Activated CD4-positive, alpha-beta memory T cell treated with anti-CD3 and anti-CD28 coated beads, Interleukin-2, amount 10 ng/mL, durations not matched to agents 7 days and 5 days (primary cell): ENCODE data around the gene PCSK4. TPM values are rescaled to one million over a fixed set of nuclear protein-coding genes. Genes with fewer than 3 reads are reported as not detected.

Source experiments
- CTCF ChIA-PET: fragments of 350-600 bp; sonication (Branson Sonifier 250); formaldehyde crosslinking; loops from one replicate; lab custom pipeline; 2021; ENCODE audit warnings: antibody characterized with exemption, inconsistent platforms; lab: Charles Lee
- POLR2A ChIA-PET: fragments of 350-600 bp; sonication (Branson Sonifier 250); formaldehyde crosslinking; loops from one replicate; lab custom pipeline; 2021; ENCODE audit warnings: antibody characterized with exemption; lab: Charles Lee
- DNase-seq: peaks from one replicate; pipeline ENCODE4 v3.0.0-alpha.2; 2020
- H3K27ac Mint-ChIP-seq: one replicate; pipeline ENCODE4 v1.8.0; 2021; ENCODE audit warnings: mild to moderate bottlenecking, mixed read lengths
- H3K27me3 Mint-ChIP-seq: one replicate; pipeline ENCODE4 v1.8.0; 2021; ENCODE audit warnings: mixed read lengths
- H3K36me3 Mint-ChIP-seq: one replicate; pipeline ENCODE4 v1.8.0; 2021; ENCODE audit warnings: low read depth, mixed read lengths
- H3K4me1 Mint-ChIP-seq: one replicate; pipeline ENCODE4 v1.8.0; 2021; ENCODE audit warnings: mixed read lengths
- H3K4me3 Mint-ChIP-seq: one replicate; pipeline ENCODE4 v1.8.0; 2021; ENCODE audit warnings: mild to moderate bottlenecking, mixed read lengths
- H3K9me3 Mint-ChIP-seq: one replicate; pipeline ENCODE4 v1.8.0; 2021; ENCODE audit warnings: mixed read lengths
- total RNA-seq, 2 experiments: library from RNA; stranded (reverse); gene quantifications; one replicate each; pipeline ENCODE4 v1.2.3, GENCODE V29; 2021

PCSK4 gene
- total RNA-seq, 2 experiments from 2014 or later, result 2.5 to 3.6 TPM

GRCh38 chr19:1455336-1456120 is 34.6 kb downstream of the PCSK4 start:
- Mint-ChIP-seq H3K9me3 (no peaks in the 10 kb centered on the region), H3K27ac (no peak overlapping the region), H3K4me1 (peaks cover 14% of the 10 kb centered on the region), H3K36me3 (no peaks in the 10 kb centered on the region), H3K27me3 (peaks cover 55% of the 10 kb centered on the region), H3K4me3 (no peak overlapping the region)
- peak; percentile 72 for DNase-seq
- POLR2A ChIA-PET, result interaction anchor here (0.6 to 1.6 kb wide), 4 partner anchors 10 to 18 kb away, joined by 3 to 7 read pairs (median 4); no protein-coding TSS in a partner anchor
- CTCF ChIA-PET, result interaction anchor here (1.4 to 1.7 kb wide), 3 partner anchors 10 to 211 kb away, joined by 4 to 6 read pairs (median 4); no protein-coding TSS in a partner anchor

GRCh38 chr19:1455002-1455335 is 35.2 kb downstream of the PCSK4 start:
- no peak overlapping the region for H3K4me3 Mint-ChIP-seq
- POLR2A ChIA-PET, result interaction anchor here (0.6 to 1.6 kb wide), 3 partner anchors 11 to 18 kb away, joined by 3 to 7 read pairs (median 5); no protein-coding TSS in a partner anchor
- H3K4me1 Mint-ChIP-seq, result peaks cover 17% of the 10 kb centered on the region
- no peaks in the 10 kb centered on the region for H3K36me3 Mint-ChIP-seq
- H3K27ac Mint-ChIP-seq, result no peak overlapping the region
- no peak for DNase-seq
- peaks cover 59% of the 10 kb centered on the region for H3K27me3 Mint-ChIP-seq
- CTCF ChIA-PET, result interaction anchor here (1.4 to 1.7 kb wide), 3 partner anchors 9 to 210 kb away, joined by 4 to 6 read pairs (median 4); no protein-coding TSS in a partner anchor
- no peaks in the 10 kb centered on the region for H3K9me3 Mint-ChIP-seq

DNA sequence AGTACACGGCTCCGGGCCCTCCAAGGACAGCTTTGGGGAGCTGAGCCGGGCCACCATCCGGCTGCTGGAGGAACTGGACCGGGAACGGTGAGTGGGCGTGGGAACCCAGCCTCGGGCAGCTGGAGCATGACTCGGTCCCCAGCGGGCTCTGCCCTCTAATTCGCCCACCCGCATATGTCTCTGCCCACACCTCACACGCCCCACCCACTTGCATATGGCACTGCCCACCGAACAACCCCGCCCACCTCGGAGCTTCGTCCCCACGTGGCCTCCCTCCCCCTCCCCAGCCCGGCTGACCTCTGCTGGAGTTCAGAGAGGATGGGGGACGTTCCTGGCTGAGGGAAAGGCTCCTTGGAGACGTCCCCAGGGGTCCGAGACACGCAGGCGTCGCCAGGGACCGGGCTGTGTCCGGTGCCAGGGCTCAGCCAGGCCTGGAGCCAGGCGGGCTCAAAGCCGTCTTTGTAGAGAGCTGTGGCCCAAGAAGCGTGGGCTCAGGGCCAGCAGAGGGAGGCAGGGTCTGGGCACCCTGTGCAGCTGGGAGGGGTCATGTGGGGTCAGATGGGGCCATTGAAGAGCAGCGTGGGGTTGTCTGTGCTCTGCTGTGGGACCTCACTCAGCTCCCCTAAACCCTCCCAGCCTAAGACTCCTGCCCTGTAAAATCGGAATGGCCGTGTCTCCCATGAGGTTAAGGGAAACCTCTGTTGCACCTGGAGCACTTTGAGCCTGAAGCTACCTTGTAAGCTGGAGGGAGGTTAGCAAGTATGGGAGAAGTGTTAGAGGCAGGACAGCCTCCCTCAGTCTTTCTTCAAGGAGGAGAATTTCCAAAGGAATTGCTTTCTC is 36.4 kb downstream of the PCSK4 start:
- Mint-ChIP-seq H3K36me3 (no peaks in the 10 kb centered on the region), H3K4me3 (no peak overlapping the region), H3K27me3 (peaks cover 59% of the 10 kb centered on the region), H3K27ac (no peak overlapping the region), H3K9me3 (no peaks in the 10 kb centered on the region), H3K4me1 (peaks cover 21% of the 10 kb centered on the region)
- CTCF ChIA-PET, result interaction anchor here (1.5 to 1.7 kb wide), 2 partner anchors 15 to 209 kb away, joined by 4 to 6 read pairs; no protein-coding TSS in a partner anchor
- DNase-seq, result no peak
- POLR2A ChIA-PET, result no interaction called here

DNA sequence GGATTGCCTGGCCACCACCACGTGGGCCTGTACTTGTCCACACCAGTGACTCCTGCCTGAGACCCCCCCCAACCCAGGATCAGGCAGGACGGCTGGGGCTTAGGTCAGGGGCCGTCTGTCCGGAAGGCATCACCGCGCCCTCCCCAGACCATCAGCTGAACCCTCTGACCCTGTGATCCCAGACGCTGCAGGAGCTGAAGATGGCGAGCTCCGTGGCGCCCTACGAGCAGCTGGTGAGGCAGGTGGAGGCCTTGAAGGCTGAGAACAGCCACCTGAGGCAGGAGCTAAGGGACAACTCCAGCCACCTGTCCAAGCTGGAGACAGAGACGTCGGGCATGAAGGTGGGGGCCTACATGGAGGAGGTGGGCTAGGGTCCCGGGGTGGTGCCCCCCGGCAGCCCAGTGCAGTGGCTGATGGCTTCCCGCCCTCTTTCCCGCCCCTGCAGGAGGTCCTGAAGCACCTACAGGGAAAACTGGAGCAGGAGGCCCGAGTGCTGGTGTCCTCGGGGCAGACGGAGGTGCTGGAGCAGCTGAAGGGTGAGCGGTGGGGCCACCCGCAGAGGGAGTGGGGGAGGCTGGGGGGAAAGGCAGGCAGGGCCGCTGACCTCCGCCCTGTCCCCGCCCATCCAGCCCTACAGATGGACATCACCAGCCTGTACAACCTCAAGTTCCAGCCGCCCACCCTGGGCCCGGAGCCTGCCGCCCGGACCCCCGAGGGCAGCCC is 37.2 kb downstream of the PCSK4 start:
- Mint-ChIP-seq H3K4me3 (no peak overlapping the region), H3K4me1 (peaks cover 21% of the 10 kb centered on the region), H3K36me3 (no peaks in the 10 kb centered on the region), H3K27me3 (peaks cover 58% of the 10 kb centered on the region), H3K27ac (no peak overlapping the region), H3K9me3 (no peaks in the 10 kb centered on the region)
- ChIA-PET CTCF (no interaction called here), POLR2A (no interaction called here)
- DNase-seq, result no peak

- POLR2A ChIA-PET, result no interaction called here
- H3K9me3 Mint-ChIP-seq, result no peaks in the 10 kb centered on the region
- no peak overlapping the region for H3K27ac Mint-ChIP-seq
- no peak overlapping the region for H3K4me3 Mint-ChIP-seq
- H3K27me3 Mint-ChIP-seq, result peaks cover 60% of the 10 kb centered on the region
- DNase-seq, result no peak
- H3K36me3 Mint-ChIP-seq, result no peaks in the 10 kb centered on the region
- H3K4me1 Mint-ChIP-seq, result peaks cover 25% of the 10 kb centered on the region
- CTCF ChIA-PET, result no interaction called here
Observed at GRCh38 chr19:1451916-1452801, 38.0 kb downstream of the PCSK4 start.

DNA sequence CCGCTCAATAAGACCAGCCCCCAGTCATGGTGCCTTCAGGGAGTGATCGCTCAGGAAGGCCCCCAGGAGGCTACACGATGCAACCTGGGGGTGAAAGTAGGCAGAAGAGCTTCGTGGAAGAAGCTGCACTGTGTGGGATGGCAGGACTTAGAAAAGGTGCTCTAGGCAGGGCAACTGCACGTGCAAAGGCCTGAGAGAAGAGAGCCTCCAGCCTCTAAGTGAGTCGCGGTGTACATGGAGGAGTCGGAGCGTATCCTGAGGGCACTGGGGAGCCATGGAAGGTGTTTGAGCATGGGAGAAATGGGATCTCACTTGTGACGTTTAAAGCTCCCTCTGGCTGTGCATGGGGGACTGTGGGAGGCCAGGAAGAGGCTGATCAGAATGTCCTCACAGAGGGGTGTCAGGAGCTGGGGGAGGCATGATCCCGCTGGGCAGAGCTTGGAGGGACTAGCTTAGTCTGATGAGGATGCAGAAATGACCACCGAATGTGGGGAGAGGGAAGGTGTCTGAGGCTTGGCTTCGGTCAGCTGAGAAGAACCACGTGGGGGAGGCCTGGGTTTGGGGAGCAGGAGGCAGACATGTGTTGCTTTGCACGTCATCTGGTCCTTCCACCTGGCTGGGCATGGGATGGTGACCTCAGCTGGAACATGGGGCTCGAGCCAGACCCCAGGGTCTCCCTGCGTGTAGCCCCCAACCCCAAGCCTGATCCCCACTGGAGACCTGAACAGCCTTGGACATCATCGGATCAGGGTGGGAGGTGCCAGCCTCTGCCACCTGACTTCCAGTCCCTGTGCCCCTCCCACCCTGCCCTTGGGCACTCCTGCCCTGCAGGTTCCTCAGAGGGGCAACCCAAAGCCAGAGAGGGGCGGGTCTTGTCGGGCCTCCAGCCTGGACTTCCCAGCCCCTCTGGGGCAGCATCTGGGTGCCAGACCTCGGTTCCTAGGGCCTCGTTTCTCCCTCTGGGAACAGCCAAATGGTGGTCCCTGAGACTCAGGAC is 39.1 kb downstream of the PCSK4 start:
- Mint-ChIP-seq H3K27me3 (peaks cover 62% of the 10 kb centered on the region), H3K4me3 (no peak overlapping the region), H3K27ac (no peak overlapping the region), H3K36me3 (no peaks in the 10 kb centered on the region), H3K4me1 (peaks cover 25% of the 10 kb centered on the region), H3K9me3 (no peaks in the 10 kb centered on the region)
- DNase-seq, result no peak
- ChIA-PET POLR2A (interaction anchor here (1.0 to 1.4 kb wide), 2 partner anchors 17 to 38 kb away, joined by 3 read pairs; no protein-coding TSS in a partner anchor), CTCF (interaction anchor here (0.6 kb wide), 1 partner anchor 876 kb away, joined by 3 read pairs; no protein-coding TSS in a partner anchor)

DNA sequence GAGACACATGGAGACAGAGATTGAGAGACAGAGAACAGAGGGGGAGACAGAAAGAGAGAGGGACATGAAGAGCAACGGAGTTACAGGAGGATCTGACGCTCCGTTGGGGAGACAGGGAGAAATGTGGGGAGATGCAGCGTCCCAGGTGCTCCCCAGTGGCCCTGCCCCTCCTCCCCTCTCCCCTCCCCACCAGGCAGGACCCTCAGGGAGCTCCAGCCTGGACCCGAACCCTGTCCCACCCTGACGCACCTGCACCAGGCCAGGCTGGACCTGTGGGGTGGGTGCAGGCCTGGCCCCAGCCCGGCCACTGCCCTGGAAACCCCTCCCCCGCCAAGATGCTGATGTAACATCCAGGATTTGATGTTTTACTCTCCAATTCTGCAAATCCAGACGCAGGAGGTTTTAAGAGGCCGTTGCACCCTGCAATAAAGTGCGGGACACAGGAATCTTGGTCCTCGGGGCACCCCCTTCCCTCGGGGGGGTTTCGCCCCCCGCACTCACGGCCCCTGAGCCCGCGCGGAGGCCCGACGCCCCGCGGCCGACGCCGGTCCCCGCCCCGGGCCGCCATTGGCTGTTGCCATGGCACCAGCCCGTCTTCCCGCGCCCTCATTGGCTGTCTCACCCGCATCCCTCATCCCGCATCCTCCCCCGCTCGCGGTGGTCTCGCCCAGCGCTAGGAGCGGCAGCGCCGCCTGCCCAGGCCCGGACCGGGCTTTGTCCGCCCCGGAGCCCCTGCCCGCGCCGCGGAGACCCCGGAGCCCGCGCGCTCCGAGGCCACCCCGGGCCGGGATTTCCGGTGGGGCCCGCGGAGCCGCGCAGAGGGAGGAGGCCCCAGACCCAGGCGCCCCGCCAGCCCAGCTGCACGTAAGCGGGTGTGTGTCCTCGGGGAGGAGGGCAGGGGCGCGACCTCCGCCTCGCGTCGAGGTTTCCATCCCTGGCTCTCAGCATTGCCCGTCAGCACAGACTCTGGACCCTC is 40.4 kb downstream of the PCSK4 start, which contains the start of gene APC2:
Gene APC2, plus strand, starts transcription at position 655 of the 976 bp plus-strand sequence. CDS start 2,881 bp downstream, outside the sequence.
- Mint-ChIP-seq H3K4me1 (peaks cover 23% of the 10 kb centered on the region), H3K36me3 (no peaks in the 10 kb centered on the region), H3K27ac (no peak within 1 kb of the TSS), H3K4me3 (no peak within 1 kb of the TSS), H3K27me3 (peaks cover 55% of the 10 kb centered on the region), H3K9me3 (no peaks in the 10 kb centered on the region)
- CTCF ChIA-PET, result no interaction called here
- POLR2A ChIA-PET, result interaction anchor here (1.4 kb wide), 1 partner anchor 19 kb away, joined by 3 read pairs; no protein-coding TSS in a partner anchor
- DNase-seq, result peak; percentile 33

DNA sequence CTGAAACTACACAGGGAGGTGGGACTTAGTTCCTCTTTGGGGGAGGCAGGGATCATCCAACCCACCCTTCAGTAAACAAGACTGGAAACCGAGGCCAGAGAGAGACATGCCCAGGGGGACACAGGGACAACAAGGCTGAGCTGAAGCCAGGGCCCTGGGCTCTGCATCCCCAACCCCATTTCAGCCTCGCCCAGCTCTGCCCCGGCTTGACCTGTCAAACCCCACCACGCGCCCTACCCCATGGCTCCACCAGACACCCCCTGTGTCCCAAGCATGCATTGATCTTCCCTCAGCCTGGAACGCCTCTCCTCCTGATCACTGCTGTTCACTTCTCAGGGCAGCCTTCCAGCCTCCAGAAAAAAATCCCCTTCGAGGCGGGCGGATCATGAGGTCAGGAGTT is 42.2 kb downstream of the PCSK4 start:
- Mint-ChIP-seq H3K4me3 (no peak overlapping the region), H3K27me3 (peaks cover 47% of the 10 kb centered on the region), H3K9me3 (no peaks in the 10 kb centered on the region), H3K36me3 (peaks cover under 1% of the 10 kb centered on the region), H3K4me1 (peaks cover 26% of the 10 kb centered on the region), H3K27ac (no peak overlapping the region)
- ChIA-PET POLR2A (no interaction called here), CTCF (no interaction called here)
- no peak for DNase-seq

DNA sequence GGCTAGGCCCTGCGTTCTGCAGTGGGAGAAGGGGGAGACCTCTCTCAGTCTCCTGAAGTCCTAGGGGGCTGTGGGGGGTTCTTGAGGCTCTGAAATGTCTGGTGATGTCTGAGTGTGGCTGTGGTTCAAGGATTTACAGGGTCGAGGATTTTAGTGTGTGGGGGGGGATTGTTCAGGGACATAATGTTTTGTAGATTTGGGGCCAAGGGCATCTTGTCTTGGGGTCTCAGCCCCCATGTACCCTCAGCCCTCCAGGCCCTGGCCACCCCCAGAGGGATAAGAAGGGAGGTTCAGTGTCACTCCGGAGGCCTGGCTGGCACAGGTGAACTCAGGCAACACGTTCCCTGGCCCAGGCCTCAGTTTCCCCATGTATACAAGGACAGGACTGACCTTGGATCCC is 42.6 kb downstream of the PCSK4 start:
- Mint-ChIP-seq H3K4me3 (peak overlapping the region; percentile 30), H3K9me3 (no peaks in the 10 kb centered on the region), H3K36me3 (peaks cover 5% of the 10 kb centered on the region), H3K27ac (peak overlapping the region; percentile 40), H3K27me3 (peaks cover 44% of the 10 kb centered on the region), H3K4me1 (peaks cover 30% of the 10 kb centered on the region)
- POLR2A ChIA-PET, result no interaction called here
- DNase-seq, result no peak
- CTCF ChIA-PET, result interaction anchor here (0.7 kb wide), 1 partner anchor 11 kb away, joined by 3 read pairs; no protein-coding TSS in a partner anchor
